HS-27A (cell line): ENCODE measurements around the gene MNDA.

Experiments used
- DNase-seq: peaks from one replicate; pipeline ENCODE4 v3.0.0-alpha.2; 2012; ENCODE audit warnings: low read depth, missing footprints

MNDA gene

GRCh38 chr1:158830904-158831507 is at the start of gene MNDA:
Gene MNDA (plus strand): TSS chr1:158831351. CDS start chr1:158842154, 10,803 bp downstream.
- DNase-seq: no peak

GRCh38 chr1:158793604-158794003 is 37.5 kb upstream of the MNDA start:
- no peak for DNase-seq

DNA sequence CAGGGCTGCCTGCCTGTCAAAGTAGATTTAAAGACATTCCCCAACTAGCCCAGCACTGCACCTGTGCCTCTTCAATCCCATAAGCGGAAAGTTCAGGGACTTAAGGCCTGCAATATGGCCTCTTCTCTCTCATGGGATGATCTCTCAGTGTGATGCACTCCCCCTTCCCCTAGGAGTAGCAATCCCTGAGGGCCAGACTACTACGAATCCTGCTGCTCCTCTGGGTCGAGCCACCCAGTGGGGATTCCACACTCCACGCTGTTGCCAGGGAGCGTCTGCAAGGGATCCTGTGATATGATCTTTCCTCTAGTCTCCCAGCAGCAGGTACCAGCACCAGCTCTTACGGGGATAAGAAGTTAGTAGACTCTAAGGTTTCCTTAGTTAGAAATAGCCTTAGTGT is 36.9 kb upstream of the MNDA start:
- no peak for DNase-seq

- DNase-seq: no peak
Measured at GRCh38 chr1:158798531-158798930, 32.6 kb upstream of the MNDA start.

DNA sequence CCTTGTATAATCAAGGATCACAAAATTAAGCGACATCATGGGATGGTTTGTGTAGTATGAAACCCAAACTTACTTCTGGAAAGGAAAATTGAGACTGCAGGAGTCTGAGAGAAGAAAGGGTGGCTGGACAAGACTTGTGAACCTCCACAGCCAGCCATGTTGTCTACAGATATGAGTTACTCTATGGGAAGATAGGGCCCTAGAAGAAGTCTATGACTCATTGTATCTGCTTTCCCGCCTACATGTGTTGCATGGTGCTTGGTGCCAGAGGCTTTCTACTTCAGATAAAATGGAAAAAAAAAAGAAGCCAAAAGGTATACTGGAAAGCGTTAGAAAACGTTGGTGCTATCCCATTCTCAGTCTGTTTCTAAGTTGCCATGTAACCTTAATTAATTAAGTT is 31.5 kb upstream of the MNDA start:
- DNase-seq: no peak

DNA sequence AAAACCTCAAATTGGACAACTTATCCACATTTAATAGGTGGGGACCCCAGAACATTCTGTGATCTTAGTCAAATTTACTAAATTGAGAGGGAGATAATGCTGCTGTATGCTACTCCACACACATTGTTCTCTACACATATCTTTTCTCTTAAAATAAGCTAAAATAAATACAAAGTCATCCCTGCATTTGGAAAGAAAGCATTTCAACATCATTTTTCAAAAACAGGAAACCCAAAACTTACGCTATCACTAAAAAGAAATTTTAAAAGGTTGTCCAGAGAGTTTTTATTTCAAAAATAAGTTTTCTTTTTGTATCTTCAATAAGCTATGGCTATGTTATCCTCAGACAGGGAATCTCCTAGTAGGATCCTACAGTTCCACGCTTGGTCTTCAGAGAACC is 30.6 kb upstream of the MNDA start:
- DNase-seq: no peak

- DNase-seq: no peak
Measured at GRCh38 chr1:158801396-158801795, 29.8 kb upstream of the MNDA start.

DNA sequence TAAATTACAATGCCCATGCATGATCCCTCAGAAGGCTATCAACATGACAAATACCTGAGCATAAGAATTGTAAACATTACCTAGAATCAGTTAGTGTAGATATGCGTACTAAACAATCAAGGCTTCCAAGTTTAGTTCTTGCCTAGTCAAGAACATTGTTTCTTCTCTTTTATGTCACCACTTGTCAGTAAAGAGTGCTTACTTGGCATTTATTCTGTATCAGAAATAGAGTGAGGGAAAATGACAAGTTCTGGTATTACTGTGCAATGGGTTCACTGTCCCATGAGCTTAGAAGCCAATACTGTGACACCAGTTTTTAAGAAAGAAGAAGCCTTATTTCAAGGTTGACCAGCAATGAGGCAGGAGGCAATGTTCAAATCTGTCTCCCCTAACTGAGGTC is 27.5 kb upstream of the MNDA start:
- no peak for DNase-seq

- no peak for DNase-seq
Measured at GRCh38 chr1:158806916-158807536, 24.1 kb upstream of the MNDA start.

DNA sequence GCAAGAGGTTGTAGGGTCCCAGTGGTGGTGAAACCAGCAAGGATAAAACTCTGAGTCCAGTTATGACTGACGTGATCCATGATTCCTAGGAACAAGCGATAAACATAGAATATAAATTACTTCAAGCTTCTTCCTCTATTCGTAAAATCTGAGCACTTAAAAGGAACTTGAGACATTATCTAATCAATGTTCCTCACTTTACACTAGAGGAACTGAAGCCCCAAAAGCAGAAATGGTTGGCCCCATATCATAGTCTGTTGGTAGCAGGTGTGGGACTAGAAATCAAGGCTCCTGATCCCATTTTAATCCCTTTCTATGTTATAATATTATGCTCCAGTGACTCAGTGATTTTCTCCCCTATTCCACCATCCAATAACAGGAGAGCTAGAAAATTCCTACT is 21.9 kb upstream of the MNDA start:
- no peak for DNase-seq

- DNase-seq: no peak
Measured at GRCh38 chr1:158809862-158810261, 21.3 kb upstream of the MNDA start.

DNA sequence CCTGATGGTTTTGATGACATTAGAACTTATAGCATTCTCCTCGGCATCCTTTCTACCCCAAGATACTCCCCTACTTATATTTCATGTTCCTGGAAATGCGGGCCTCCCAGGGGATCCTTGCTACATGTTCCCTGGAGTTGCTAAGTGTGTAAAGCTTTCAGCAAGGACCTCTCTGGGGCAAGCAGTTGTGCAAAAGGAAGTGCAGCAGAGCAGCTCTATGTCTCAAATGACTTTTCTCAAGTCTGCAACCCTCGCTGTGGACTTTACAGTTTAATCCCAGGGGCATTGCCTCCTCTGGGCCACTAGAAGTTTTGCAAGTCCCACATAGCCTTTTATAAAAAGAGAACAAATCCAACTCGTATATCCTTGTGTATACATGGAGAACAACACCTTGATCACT is 20.8 kb upstream of the MNDA start:
- DNase-seq: no peak

GRCh38 chr1:158812336-158812735 is 18.8 kb upstream of the MNDA start:
- DNase-seq: no peak

GRCh38 chr1:158813164-158813563 is 18.0 kb upstream of the MNDA start:
- no peak for DNase-seq

GRCh38 chr1:158814970-158815369 is 16.2 kb upstream of the MNDA start:
- no peak for DNase-seq

DNA sequence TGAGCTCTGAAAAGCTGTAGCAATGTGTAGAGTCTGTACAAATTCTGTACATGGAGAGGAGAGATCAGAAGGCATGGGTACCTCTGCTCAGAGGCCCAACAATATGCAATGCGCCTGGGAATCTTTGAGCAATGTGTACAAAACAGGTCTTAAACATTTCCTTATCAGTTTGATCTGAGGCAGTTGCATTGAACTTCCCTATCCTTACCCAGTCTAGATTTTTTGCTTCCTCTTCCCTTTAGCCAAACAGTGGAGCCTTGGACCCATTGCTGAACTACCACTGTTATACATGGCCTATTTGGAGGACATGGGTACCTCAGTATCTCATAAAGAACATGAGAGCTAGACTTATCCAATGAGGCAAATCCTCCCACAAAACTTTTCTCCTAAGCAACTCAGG is 12.6 kb upstream of the MNDA start:
- DNase-seq: no peak

DNA sequence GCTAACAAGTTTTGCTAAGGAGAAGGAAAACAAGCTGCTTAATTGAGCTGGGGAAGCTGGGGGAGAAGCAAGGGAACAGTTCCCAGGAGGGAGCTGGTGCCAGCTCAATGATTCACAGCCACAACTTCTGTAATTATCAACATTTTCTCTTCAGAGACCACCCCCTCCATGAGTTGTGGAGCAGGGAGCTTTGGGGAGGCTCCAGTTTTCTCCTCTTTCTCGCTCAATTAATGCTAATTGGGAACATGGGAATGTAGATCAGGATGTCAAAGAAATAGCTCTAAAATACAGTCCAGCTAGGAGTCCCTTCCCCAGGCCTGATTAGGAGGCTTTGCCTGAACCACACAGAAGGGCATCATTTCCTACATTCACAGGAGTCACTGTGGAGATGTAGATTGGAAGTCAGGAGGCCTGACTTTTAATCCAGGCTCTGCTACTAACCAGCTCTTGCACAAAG is 12.1 kb upstream of the MNDA start:
- no peak for DNase-seq

- no peak for DNase-seq
Measured at GRCh38 chr1:158819461-158820443, 11.4 kb upstream of the MNDA start.

GRCh38 chr1:158821723-158822122 is 9.4 kb upstream of the MNDA start:
- DNase-seq: no peak

- no peak for DNase-seq
Measured at GRCh38 chr1:158830074-158830677, 975 bp upstream of the MNDA start.

DNA sequence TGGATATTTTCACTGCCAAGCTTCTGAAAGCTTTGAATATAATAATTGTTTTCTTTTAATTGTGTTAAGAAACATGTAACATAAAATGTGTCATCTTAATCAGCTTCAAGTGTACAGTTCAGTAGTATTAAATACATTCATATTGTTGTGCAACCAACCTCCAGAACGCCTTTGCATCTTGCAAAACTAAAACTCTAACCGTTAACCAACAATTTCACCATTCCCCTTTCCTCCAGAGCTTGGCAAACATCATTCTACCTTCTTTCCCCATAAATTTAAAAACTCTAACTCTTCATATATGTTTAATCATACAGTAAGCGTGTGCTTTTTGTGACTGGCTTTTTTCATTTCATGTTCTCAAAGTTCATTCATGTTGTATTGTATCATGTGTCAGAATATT is 2.1 kb downstream of the MNDA start:
- DNase-seq: no peak

DNA sequence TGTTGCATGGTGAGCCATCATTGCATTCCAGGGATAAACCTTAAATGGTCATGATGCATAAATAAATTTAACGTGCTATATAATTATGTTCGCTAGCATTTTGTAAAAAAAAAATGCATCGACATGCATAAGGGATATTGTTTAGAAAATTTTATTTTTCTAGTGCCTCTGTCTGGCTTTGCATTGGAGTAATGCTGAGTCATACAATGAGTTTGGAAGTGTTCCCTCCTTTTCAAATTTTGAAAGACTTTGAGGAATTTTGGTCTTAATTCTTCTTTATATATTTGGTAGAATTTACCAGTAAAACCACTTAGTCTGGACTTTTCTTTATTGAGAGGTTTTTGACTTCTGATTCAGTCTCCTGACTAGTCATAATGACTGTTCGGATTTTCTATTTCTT is 4.9 kb downstream of the MNDA start:
- DNase-seq: no peak

DNA sequence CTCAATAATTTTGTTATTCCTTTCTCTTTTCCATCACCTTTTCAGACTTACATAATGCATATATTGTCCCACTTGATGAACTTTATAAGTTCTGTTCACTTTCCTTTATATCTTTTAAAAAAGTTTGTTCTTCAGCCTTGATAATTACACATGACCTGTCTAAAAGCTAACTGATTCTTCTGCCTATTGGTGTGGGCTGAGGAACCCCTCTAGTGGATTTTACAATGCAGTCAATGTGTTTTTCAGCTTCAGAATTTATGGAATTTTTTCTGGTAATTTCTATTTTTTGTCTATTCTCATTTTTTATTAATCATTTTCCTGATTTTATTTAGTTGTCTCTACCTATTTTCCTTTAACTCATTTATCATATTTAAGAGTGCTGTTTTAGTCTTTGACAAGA is 7.5 kb downstream of the MNDA start:
- DNase-seq: no peak
